Vagina (tissue), 2 donors: ENCODE results near the gene AP1S3. TPM values are rescaled to one million over a fixed set of nuclear protein-coding genes. Genes with fewer than 3 reads are reported as not detected.

ENCODE experiments used
- DNase-seq, 2 donors: peaks; one replicate each; pipeline ENCODE4 v3.0.0-alpha.2; 2017; ENCODE audit errors: extremely low spot score in 2 of 2
- H3K27ac ChIP-seq: fragments of 200-600 bp; sonication (generic); one replicate; pipeline ENCODE4 v1.5.1; 2019
- H3K27me3 ChIP-seq: fragments of 200-600 bp; sonication (generic); one replicate; pipeline ENCODE4 v1.5.1; 2019
- H3K36me3 ChIP-seq, 2 donors: fragments of 200-600 bp; sonication (generic); one replicate each; pipeline ENCODE4 v1.5.1; 2017 to 2019
- H3K4me1 ChIP-seq: fragments of 200-600 bp; sonication (generic); one replicate; pipeline ENCODE4 v1.5.1; 2019
- H3K4me3 ChIP-seq, 2 donors: fragments of 200-600 bp; sonication (generic); 1 replicate in 1 of 2; 2 replicates in 1 of 2; pipeline ENCODE4 v1.5.1; 2016 to 2019
- H3K9me3 ChIP-seq: fragments of 200-600 bp; sonication (generic); one replicate; pipeline ENCODE4 v1.5.1; 2019
- CTCF ChIP-seq, 3 experiments: fragments of 450-650 bp in 2 of 3; fragments of 200-600 bp in 1 of 3; sonication (generic) in 1 of 3; IDR thresholded peaks; one replicate each; pipeline ENCODE4 v1.5.1; 2017 to 2019; ENCODE audit warnings: antibody characterized with exemption in 3 of 3, mild to moderate bottlenecking in 2 of 3, moderate library complexity in 2 of 3
- POLR2A ChIP-seq, 2 donors: fragments of 450-650 bp; IDR thresholded peaks; one replicate each; pipeline ENCODE4 v1.6.1; 2017; ENCODE audit warnings: antibody characterized with exemption in 2 of 2, mild to moderate bottlenecking in 2 of 2, moderate library complexity in 2 of 2
- POLR2AphosphoS5 ChIP-seq, 2 donors: sonication (generic); formaldehyde crosslinking; IDR thresholded peaks; one replicate each; pipeline ENCODE4 v1.9.0; 2017; ENCODE audit warnings: antibody characterized with exemption in 2 of 2, mild to moderate bottlenecking in 2 of 2, low read depth in 1 of 2; ENCODE audit not compliant: insufficient read depth in 1 of 2
- intact Hi-C: fragments of 100-400 bp; cut with DNase I; formaldehyde crosslinking; loops from one replicate; pipeline ENCODE4 v1.15.1; 2023
- total RNA-seq: library from RNA; depleted of rRNA; stranded (reverse); fragments of >200 nt; gene quantifications from one replicate; pipeline ENCODE4 v1.2.3, GENCODE V29; 2016

AP1S3 gene
- total RNA-seq, 1 donor from 2014 or later: 9.8 TPM

- Histone ChIP-seq H3K27me3 (no peaks in the 10 kb centered on the region), H3K9me3 (no peaks in the 10 kb centered on the region), H3K4me1 (no peaks in the 10 kb centered on the region), H3K4me3 (no peak overlapping the region), H3K27ac (no peak overlapping the region), H3K36me3 (no peaks in the 10 kb centered on the region)
- DNase-seq: no peak
- intact Hi-C loops: no loop called here
- TF ChIP-seq POLR2AphosphoS5 (IDR thresholded peaks at IDR 0.05; ENCODE audit: insufficient read depth in 1 of 2, low read depth in 1 of 2): no peak
- TF ChIP-seq CTCF (IDR thresholded peaks at IDR 0.05): no peak
- TF ChIP-seq POLR2A (IDR thresholded peaks at IDR 0.05): no peak
These were observed 79.1 kb downstream of the AP1S3 start for GRCh38 chr2:223758131-223758840.

- H3K4me1 ChIP-seq: no peaks in the 10 kb centered on the region
- TF ChIP-seq POLR2A (IDR thresholded peaks at IDR 0.05) (no peak), CTCF (IDR thresholded peaks at IDR 0.05) (no peak), POLR2AphosphoS5 (IDR thresholded peaks at IDR 0.05; ENCODE audit: insufficient read depth in 1 of 2, low read depth in 1 of 2) (no peak)
- no peak overlapping the region for H3K27ac ChIP-seq
- no peaks in the 10 kb centered on the region for H3K36me3 ChIP-seq
- no peak overlapping the region for H3K4me3 ChIP-seq
- no peaks in the 10 kb centered on the region for H3K9me3 ChIP-seq
- H3K27me3 ChIP-seq: no peaks in the 10 kb centered on the region
- intact Hi-C loops: no loop called here
- DNase-seq: no peak
These were observed 83.4 kb downstream of the AP1S3 start for GRCh38 chr2:223753940-223754339.

- Histone ChIP-seq H3K36me3 (no peaks in the 10 kb centered on the region), H3K4me3 (no peak overlapping the region), H3K9me3 (no peaks in the 10 kb centered on the region), H3K27ac (no peak overlapping the region), H3K4me1 (no peaks in the 10 kb centered on the region), H3K27me3 (no peaks in the 10 kb centered on the region)
- DNase-seq: no peak
- TF ChIP-seq POLR2AphosphoS5 (IDR thresholded peaks at IDR 0.05; ENCODE audit: insufficient read depth in 1 of 2, low read depth in 1 of 2) (no peak), POLR2A (IDR thresholded peaks at IDR 0.05) (no peak), CTCF (IDR thresholded peaks at IDR 0.05) (no peak)
- intact Hi-C loops: no loop called here
These were observed 86.4 kb downstream of the AP1S3 start for GRCh38 chr2:223751012-223751411.

GRCh38 chr2:223747392-223748042, 89.9 kb downstream of the AP1S3 start:
- no peak for TF ChIP-seq CTCF (IDR thresholded peaks at IDR 0.05)
- TF ChIP-seq POLR2AphosphoS5 (IDR thresholded peaks at IDR 0.05; ENCODE audit: insufficient read depth in 1 of 2, low read depth in 1 of 2): no peak
- Histone ChIP-seq H3K4me1 (no peaks in the 10 kb centered on the region), H3K27me3 (no peaks in the 10 kb centered on the region), H3K27ac (no peak overlapping the region), H3K36me3 (no peaks in the 10 kb centered on the region), H3K4me3 (no peak overlapping the region), H3K9me3 (no peaks in the 10 kb centered on the region)
- no peak for DNase-seq
- intact Hi-C loops: no loop called here

- TF ChIP-seq CTCF (IDR thresholded peaks at IDR 0.05): no peak
- TF ChIP-seq POLR2A (IDR thresholded peaks at IDR 0.05): no peak
- TF ChIP-seq POLR2AphosphoS5 (IDR thresholded peaks at IDR 0.05; ENCODE audit: insufficient read depth in 1 of 2, low read depth in 1 of 2): no peak
- Histone ChIP-seq H3K4me3 (no peak overlapping the region), H3K4me1 (no peaks in the 10 kb centered on the region), H3K27me3 (no peaks in the 10 kb centered on the region), H3K9me3 (no peaks in the 10 kb centered on the region), H3K36me3 (no peaks in the 10 kb centered on the region), H3K27ac (no peak overlapping the region)
- intact Hi-C loops: no loop called here
- no peak for DNase-seq
These were observed 90.8 kb downstream of the AP1S3 start for GRCh38 chr2:223746611-223747010.
